Measurements from ENCODE around the gene JPH4.

JPH4 gene

DNA sequence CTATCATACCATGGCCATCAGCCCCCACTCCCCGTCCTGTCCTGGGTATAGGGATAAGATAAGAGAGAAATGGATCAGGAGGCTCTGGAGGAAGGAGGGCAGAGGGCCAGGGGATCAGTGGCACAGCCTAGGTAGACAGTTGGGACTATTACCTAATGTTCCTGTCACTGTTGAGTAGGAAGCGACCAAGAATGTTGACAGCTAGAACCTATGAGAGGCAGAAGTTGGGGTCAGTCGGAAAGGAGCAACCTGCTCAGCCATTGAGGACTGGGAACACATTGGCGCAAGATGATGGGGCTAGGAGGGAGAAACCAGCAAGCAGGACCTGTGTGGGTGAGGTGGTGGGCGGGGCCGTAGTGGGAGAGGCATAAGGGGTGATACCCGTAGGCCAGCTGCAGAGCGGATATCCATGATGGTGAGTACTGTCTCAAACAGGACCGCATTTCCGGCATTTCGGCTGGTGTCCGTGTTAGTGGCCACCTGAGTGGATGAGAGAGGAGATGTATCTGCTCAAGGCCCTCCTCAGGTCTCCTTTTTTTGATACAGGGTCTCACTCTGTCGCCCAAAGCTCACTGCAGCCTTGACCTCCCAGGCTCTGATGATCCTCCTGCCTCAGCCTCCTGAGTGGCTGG lies 14.3 kb downstream of the JPH4 start:
- Mint-ChIP-seq H3K36me3 (ENCODE audit: low read depth) (peaks cover 27% of the 10 kb centered on the region), H3K27ac (no peak overlapping the region)

DNA sequence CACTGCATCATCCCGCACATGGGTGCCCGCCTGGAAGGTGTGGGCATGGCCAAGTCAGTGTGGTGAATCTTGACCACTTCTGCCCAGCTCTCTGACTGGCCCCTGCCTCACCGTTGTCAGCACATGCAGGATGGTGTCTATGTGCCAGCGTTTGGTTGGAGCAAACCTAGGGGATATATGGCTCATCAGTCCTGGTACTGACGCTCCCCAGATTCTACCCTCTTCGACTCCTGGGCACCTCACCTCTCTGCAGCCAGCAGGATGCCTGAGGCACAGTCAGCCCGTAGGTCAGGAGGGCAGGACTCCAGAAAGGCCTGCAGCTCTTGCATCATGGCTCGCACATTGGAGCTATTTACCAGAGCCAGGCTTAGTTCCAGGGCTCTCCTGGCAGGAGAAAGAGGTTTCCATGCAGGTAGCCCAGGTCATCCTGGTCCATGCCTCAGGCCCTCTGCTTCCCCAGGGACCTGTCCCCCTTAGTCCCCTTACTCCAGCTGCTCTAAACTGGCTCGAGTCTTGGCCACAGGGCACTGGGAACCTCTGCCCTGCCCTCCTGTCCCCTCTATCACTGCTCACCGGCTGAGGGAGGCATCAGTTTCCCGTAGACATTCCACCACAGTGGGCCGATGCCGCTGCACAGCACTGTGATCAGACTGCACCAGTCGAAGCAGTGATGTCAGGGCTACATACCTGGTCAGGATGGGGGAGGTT lies 15.0 kb downstream of the JPH4 start:
- no peak for TF ChIP-seq CTCF (IDR thresholded peaks at IDR 0.05)
- no peak for DNase-seq
- Mint-ChIP-seq H3K27ac (no peak overlapping the region), H3K36me3 (ENCODE audit: low read depth) (peaks cover 27% of the 10 kb centered on the region), H3K4me3 (no peak overlapping the region), H3K9me3 (no peaks in the 10 kb centered on the region), H3K4me1 (peaks cover 22% of the 10 kb centered on the region), H3K27me3 (ENCODE audit: low read depth, poor library complexity) (no peaks in the 10 kb centered on the region)

More for the DNA sequence above, 14.3 kb downstream of the JPH4 start:
- no peak for DNase-seq
- no peaks in the 10 kb centered on the region for H3K9me3 Mint-ChIP-seq
- H3K27me3 Mint-ChIP-seq (ENCODE audit: low read depth, poor library complexity) = no peaks in the 10 kb centered on the region
- H3K4me3 Mint-ChIP-seq = no peak overlapping the region
- H3K4me1 Mint-ChIP-seq = peaks cover 29% of the 10 kb centered on the region
- no peak for TF ChIP-seq CTCF (IDR thresholded peaks at IDR 0.05)

DNA sequence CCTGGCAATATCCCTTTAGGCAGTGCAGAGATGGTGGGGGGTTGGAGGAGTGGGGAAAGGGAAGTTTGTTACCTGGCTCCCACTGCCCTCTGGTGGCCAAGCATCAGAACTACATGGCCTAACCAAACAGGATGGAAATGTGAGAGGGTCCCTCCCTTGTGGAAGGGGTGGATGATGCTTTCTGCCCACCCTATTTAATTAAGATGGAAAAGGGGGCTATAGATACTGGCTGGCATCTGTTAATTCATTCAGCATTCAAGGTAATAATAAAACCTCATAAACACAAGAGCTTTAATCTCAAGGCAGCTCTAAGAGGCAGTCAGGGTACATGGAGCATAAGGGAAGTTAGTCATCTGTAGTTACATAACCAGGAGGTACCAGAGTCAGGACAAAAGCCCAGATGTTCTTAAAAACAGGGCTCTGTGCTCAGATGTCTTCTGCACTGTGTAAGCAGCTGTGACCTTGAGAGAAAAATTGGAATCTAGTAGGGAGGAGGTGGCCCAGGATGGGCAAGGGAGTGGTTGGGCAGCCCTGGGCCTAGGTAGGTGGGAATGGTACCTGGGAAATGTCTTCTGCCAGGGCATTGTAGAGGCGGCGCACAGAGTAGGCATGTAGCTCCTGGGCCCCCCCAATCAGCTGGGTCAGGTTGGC lies 15.6 kb downstream of the JPH4 start:
- DNase-seq = peak; percentile 83
- Mint-ChIP-seq H3K36me3 (ENCODE audit: low read depth) (peaks cover 27% of the 10 kb centered on the region), H3K27ac (no peak overlapping the region), H3K4me1 (peaks cover 20% of the 10 kb centered on the region), H3K9me3 (no peaks in the 10 kb centered on the region), H3K27me3 (ENCODE audit: low read depth, poor library complexity) (no peaks in the 10 kb centered on the region), H3K4me3 (no peak overlapping the region)
- peak; percentile 95 for TF ChIP-seq CTCF (IDR thresholded peaks at IDR 0.05)

DNA sequence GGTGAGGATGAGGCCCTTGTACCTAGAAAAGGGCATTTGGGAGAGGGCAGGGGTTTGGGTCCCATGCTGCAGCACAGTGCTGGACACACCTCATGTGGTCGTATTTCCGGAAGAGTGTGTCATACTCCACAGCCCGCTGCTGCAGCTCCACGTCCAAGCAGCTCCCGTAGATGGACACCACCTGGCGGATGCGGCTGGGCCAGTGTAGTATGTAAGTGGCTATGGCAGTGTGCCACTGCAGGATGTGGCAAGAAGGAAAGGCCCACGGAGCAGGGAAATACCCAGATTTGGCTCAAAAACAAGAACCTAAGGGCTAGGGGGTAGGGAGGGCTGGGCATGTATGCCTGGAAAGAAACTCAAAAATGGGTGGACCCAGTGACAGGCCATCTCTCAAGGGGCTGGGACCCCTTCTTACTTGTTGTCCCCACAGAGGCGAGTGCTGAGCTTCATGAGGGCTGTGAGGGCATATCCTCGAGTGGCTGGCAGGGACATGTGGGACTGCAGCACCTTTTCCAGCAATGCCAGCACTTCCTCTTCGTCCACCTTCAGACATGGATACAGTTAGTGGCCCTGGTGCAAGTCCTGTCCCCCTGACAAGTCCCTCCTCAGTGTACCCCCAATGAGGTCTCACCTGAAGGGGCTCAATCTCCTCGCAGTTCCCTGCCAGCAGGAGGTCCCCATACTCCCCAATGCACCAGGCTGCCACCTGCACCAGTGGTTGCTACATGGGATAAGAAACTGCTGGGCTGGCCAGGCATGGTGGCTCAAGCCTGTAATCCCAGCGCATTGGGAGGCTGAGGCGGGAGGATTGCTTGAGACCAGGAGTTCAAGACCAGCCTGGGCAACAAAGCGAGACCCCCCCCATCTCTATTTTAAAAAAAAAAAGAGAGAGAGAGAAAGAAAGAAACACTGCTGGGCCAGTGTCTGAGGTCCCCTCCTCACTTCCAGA lies 16.4 kb downstream of the JPH4 start:
- no peak overlapping the region for H3K27ac Mint-ChIP-seq
- no peak for DNase-seq
- H3K4me3 Mint-ChIP-seq = no peak overlapping the region
- peaks cover 27% of the 10 kb centered on the region for H3K36me3 Mint-ChIP-seq (ENCODE audit: low read depth)
- no peak for TF ChIP-seq CTCF (IDR thresholded peaks at IDR 0.05)
- peaks cover 20% of the 10 kb centered on the region for H3K4me1 Mint-ChIP-seq
- H3K9me3 Mint-ChIP-seq = no peaks in the 10 kb centered on the region
- no peaks in the 10 kb centered on the region for H3K27me3 Mint-ChIP-seq (ENCODE audit: low read depth, poor library complexity)

DNA sequence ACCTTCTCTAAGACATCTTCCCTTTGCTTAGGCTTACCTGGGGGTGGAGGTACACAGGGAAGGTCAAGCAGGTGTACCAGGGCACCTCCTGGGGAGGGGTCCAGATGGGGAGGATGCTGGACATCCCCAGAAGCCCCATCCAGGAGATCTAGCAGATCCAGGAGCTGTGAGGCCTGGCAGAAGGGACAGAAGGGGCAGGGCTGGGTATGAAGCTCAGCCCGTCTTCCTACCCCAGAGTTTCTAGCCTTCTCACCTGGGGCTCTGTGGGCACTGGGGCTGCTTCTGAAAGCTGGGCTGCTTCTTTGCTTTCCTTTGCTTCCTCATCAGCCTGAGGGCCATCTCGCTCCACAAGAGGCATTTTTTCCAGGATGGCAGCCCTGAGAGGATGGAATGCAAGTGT lies 17.3 kb downstream of the JPH4 start:
- Mint-ChIP-seq H3K4me3 (no peak overlapping the region), H3K27ac (no peak overlapping the region), H3K9me3 (no peaks in the 10 kb centered on the region), H3K4me1 (peaks cover 20% of the 10 kb centered on the region), H3K36me3 (ENCODE audit: low read depth) (peaks cover 27% of the 10 kb centered on the region), H3K27me3 (ENCODE audit: low read depth, poor library complexity) (peaks cover 5% of the 10 kb centered on the region)
- TF ChIP-seq CTCF (IDR thresholded peaks at IDR 0.05) = no peak
- DNase-seq = no peak

All from nephron progenitor cell (in vitro differentiated cells).